IMR-90 (cell line): Measurements from ENCODE around the gene AXIN2. TPM values are rescaled to one million over a fixed set of nuclear protein-coding genes. Genes with fewer than 3 reads are reported as not detected.

Experiments used
- ATAC-seq: fragments of 200-7000 bp; cut with Tn5 transposase; 2 replicates; pipeline ENCODE4 v1.9.1; 2020; ENCODE audit warnings: low read depth, mild to moderate bottlenecking, moderate library complexity
- BruUV-seq: library from RNA; stranded (reverse); fragments of 400-500 nt; replicated peaks from 2 replicates; lab custom pipeline; 2021; lab: Mats Ljungman, UMichigan
- CTCF ChIA-PET: fragments of 300-600 bp; formaldehyde crosslinking; extraction: SDS; loops from one replicate; lab custom pipeline; 2021; ENCODE audit warnings: antibody characterized with exemption; lab: Yijun Ruan, JAX
- POLR2A ChIA-PET: fragments of 300-600 bp; sonication (Branson Sonifier 250); formaldehyde crosslinking; loops from one replicate; lab custom pipeline; 2022; ENCODE audit warnings: antibody characterized with exemption; ENCODE audit not compliant: unreplicated experiment; lab: Charles Lee
- DNase-seq: peaks from one replicate; pipeline ENCODE4 v3.0.0; 2013
- H2AFZ ChIP-seq: replicated peaks from 2 replicates; pipeline ENCODE3; 2013; ENCODE audit warnings: low read length, mild to moderate bottlenecking; ENCODE audit not compliant: poor library complexity
- H2AK5ac ChIP-seq: 2 replicates; pipeline ENCODE4 v1.6.1; 2013; ENCODE audit warnings: low read depth, low read length, inconsistent platforms
- H2AK9ac ChIP-seq: replicated peaks from 2 replicates; pipeline ENCODE3; 2013; ENCODE audit warnings: mild to moderate bottlenecking, low read depth, low read length, moderate library complexity; ENCODE audit not compliant: poor library complexity
- H2BK120ac ChIP-seq: 2 replicates; pipeline ENCODE4 v1.6.1; 2013; ENCODE audit warnings: low read depth, low read length, inconsistent platforms
- H2BK15ac ChIP-seq: 3 replicates; pipeline ENCODE4 v1.6.1; 2013; ENCODE audit warnings: low read depth, low read length, inconsistent platforms
- H2BK20ac ChIP-seq: 2 replicates; pipeline ENCODE4 v1.6.1; 2013; ENCODE audit warnings: low read depth, mild to moderate bottlenecking, inconsistent platforms, low read length, moderate library complexity
- H2BK5ac ChIP-seq: 2 replicates; pipeline ENCODE4 v1.6.1; 2013; ENCODE audit warnings: mild to moderate bottlenecking, low read depth, low read length, inconsistent platforms; ENCODE audit not compliant: poor library complexity, severe bottlenecking
- H3K14ac ChIP-seq: replicated peaks from 2 replicates; pipeline ENCODE4 v1.6.1; 2013; ENCODE audit warnings: low read depth, low read length, inconsistent platforms
- H3K18ac ChIP-seq: 2 replicates; pipeline ENCODE4 v1.6.1; 2013; ENCODE audit warnings: low read depth, low read length, control low read depth
- H3K23ac ChIP-seq: 2 replicates; pipeline ENCODE4 v1.6.1; 2013; ENCODE audit warnings: low read depth, low read length, inconsistent platforms
- H3K27ac ChIP-seq: 2 replicates; pipeline ENCODE4 v1.5.1; 2013; ENCODE audit warnings: mild to moderate bottlenecking, control low read depth, low read length; ENCODE audit not compliant: insufficient read depth
- H3K27me3 ChIP-seq: 2 replicates; pipeline ENCODE4 v1.6.1; 2013; ENCODE audit warnings: low read length; ENCODE audit not compliant: control insufficient read depth, insufficient read depth
- H3K36me3 ChIP-seq: 2 replicates; pipeline ENCODE4 v1.6.1; 2013; ENCODE audit warnings: low read length, mixed read lengths; ENCODE audit not compliant: control insufficient read depth, insufficient read depth
- H3K4ac ChIP-seq: 2 replicates; pipeline ENCODE4 v1.6.1; 2013; ENCODE audit warnings: low read depth, low read length, inconsistent platforms
- H3K4me1 ChIP-seq: 2 replicates; pipeline ENCODE4 v1.6.1; 2013; ENCODE audit warnings: low read length, mixed read lengths; ENCODE audit not compliant: control insufficient read depth, insufficient read depth
- H3K4me2 ChIP-seq: 2 replicates; pipeline ENCODE4 v1.6.1; 2013; ENCODE audit warnings: low read depth, mild to moderate bottlenecking, control low read depth, low read length, moderate library complexity
- H3K4me3 ChIP-seq: 2 replicates; pipeline ENCODE4 v1.5.1; 2013; ENCODE audit warnings: low read depth, mild to moderate bottlenecking, control low read depth, low read length, moderate library complexity; ENCODE audit not compliant: insufficient read depth
- H3K56ac ChIP-seq: 2 replicates; pipeline ENCODE4 v1.6.1; 2013; ENCODE audit warnings: low read length, inconsistent platforms; ENCODE audit not compliant: insufficient read depth; ENCODE audit errors: extremely low read depth
- H3K79me1 ChIP-seq, 2 experiments: 2 replicates each; pipeline ENCODE4 v1.6.1; 2013; ENCODE audit warnings: low read length in 2 of 2, inconsistent platforms in 1 of 2, low read depth in 1 of 2
- H3K9ac ChIP-seq: 2 replicates; pipeline ENCODE4 v1.6.1; 2013; ENCODE audit warnings: low read depth, low read length, control low read depth
- H3K9me1 ChIP-seq: 2 replicates; pipeline ENCODE4 v1.6.1; 2013; ENCODE audit warnings: low read length, inconsistent platforms; ENCODE audit not compliant: insufficient read depth
- H3K9me3 ChIP-seq: 2 replicates; pipeline ENCODE4 v1.6.1; 2013; ENCODE audit warnings: low read length; ENCODE audit not compliant: control insufficient read depth, insufficient read depth
- H4K20me1 ChIP-seq: 2 replicates; pipeline ENCODE4 v1.6.1; 2013; ENCODE audit warnings: low read length, inconsistent platforms; ENCODE audit not compliant: insufficient read depth
- H4K5ac ChIP-seq: 2 replicates; pipeline ENCODE4 v1.6.1; 2013; ENCODE audit warnings: mild to moderate bottlenecking, low read depth, low read length, control low read depth
- H4K8ac ChIP-seq, 2 experiments: 2 replicates each; pipeline ENCODE4 v1.6.1; 2013; ENCODE audit warnings: low read depth in 2 of 2, low read length in 2 of 2, control low read depth in 1 of 2, inconsistent platforms in 1 of 2
- H4K91ac ChIP-seq: 2 replicates; pipeline ENCODE4 v1.6.1; 2013; ENCODE audit warnings: low read depth, low read length, inconsistent platforms; ENCODE audit not compliant: insufficient read depth
- BHLHE40 ChIP-seq: fragments of 150-350 bp; IDR thresholded peaks from 2 replicates; pipeline ENCODE4 v1.6.1; 2016; ENCODE audit warnings: mild to moderate bottlenecking, low read depth, low read length
- CHD1 ChIP-seq: IDR thresholded peaks from 2 replicates; pipeline ENCODE4 v1.6.1; 2012; ENCODE audit warnings: low read depth, low read length, improper control_type of control experiment
- CTCF ChIP-seq: conservative IDR thresholded peaks from 2 replicates; pipeline ENCODE4 v1.5.1; 2012; ENCODE audit warnings: mild to moderate bottlenecking, low read depth, low read length, improper control_type of control experiment
- ELK1 ChIP-seq: fragments of 150-350 bp; IDR thresholded peaks from 2 replicates; pipeline ENCODE4 v1.6.1; 2016; ENCODE audit warnings: low read depth, mild to moderate bottlenecking, low read length, moderate library complexity, borderline replicate concordance
- MAFK ChIP-seq: IDR thresholded peaks from 2 replicates; pipeline ENCODE4 v1.6.1; 2012; ENCODE audit warnings: low read depth, low read length, improper control_type of control experiment
- MAZ ChIP-seq: IDR thresholded peaks from 2 replicates; pipeline ENCODE4 v1.6.1; 2012; ENCODE audit warnings: low read depth, mild to moderate bottlenecking, low read length, improper control_type of control experiment, moderate library complexity, borderline replicate concordance
- MXI1 ChIP-seq: IDR thresholded peaks from 2 replicates; pipeline ENCODE4 v1.6.1; 2012; ENCODE audit warnings: low read depth, mild to moderate bottlenecking, low read length, moderate library complexity, borderline replicate concordance
- POLR2A ChIP-seq: IDR thresholded peaks from 2 replicates; pipeline ENCODE4 v1.6.1; 2012; ENCODE audit warnings: mild to moderate bottlenecking, low read depth, low read length
- RAD21 ChIP-seq: IDR thresholded peaks from 2 replicates; pipeline ENCODE4 v1.6.1; 2012; ENCODE audit warnings: low read length, improper control_type of control experiment
- RCOR1 ChIP-seq: IDR thresholded peaks from 2 replicates; pipeline ENCODE4 v1.6.1; 2012; ENCODE audit warnings: mild to moderate bottlenecking, low read length, improper control_type of control experiment; ENCODE audit not compliant: insufficient replicate concordance
- RFX5 ChIP-seq: IDR thresholded peaks from 2 replicates; pipeline ENCODE4 v1.8.0; 2012; ENCODE audit warnings: low read depth, mild to moderate bottlenecking, low read length, moderate library complexity
- WGBS, 2 experiments: methylation state at CpG; one replicate each; pipeline versions ENCODE4 v1.1.5 to v1.1.7; 2013; ENCODE audit warnings: missing lambda C conversion rate in 2 of 2; ENCODE audit not compliant: insufficient read length in 1 of 2; ENCODE audit errors: extremely low coverage in 2 of 2; 5-methylcytosine and 5-hydroxymethylcytosine counted together
- dilution Hi-C: fragments of 300-500 bp; cut with HindIII; formaldehyde crosslinking; loops from one replicate; pipeline ENCODE4 v1.14.3; 2018; ENCODE audit warnings: low sequenced_read_pairs; ENCODE audit not compliant: unreplicated experiment
- in situ Hi-C: fragments of 300-500 bp; cut with MboI; formaldehyde crosslinking; loops from 3 replicates; pipeline ENCODE4 v1.14.3; 2019; ENCODE audit warnings: low sequenced_read_pairs, inconsistent platforms, mixed read lengths
- intact Hi-C: fragments of 100-400 bp; cut with micrococcal nuclease; formaldehyde crosslinking; loops from 2 replicates; pipeline ENCODE4 v1.10.0; 2022
- polyA plus RNA-seq, 3 experiments: library from polyadenylated mRNA; depleted of rRNA; stranded (reverse); fragments of >200 nt; gene quantifications; 2 replicates each; pipeline ENCODE4 v1.2.3, GENCODE V29; 2012; ENCODE audit warnings: low replicate concordance in 1 of 3
- total RNA-seq: library from RNA; depleted of rRNA; stranded (reverse); fragments of >200 nt; gene quantifications from 2 replicates; pipeline ENCODE4 v1.2.3, GENCODE V29; 2012

Gene AXIN2
- total and polyA plus RNA-seq, 2 of the 4 experiments (the other 2 are of a cell fraction): 0.91 to 1.8 TPM

- no peak overlapping the region for H2BK20ac ChIP-seq
- POLR2A ChIA-PET: no interaction called here
- H2BK15ac ChIP-seq: no peak overlapping the region
- no peak overlapping the region for H3K27ac ChIP-seq
- no peak overlapping the region for H2AFZ ChIP-seq
- no peak overlapping the region for H2AK5ac ChIP-seq
- H4K5ac ChIP-seq: no peak overlapping the region
- 0 out of 4 replicates have a peak, but pooled peaks cover 0 to 4% of the 10 kb centered on the region in 2 experiments for H3K79me1 ChIP-seq
- H2AK9ac ChIP-seq: no peak overlapping the region
- no peak for TF ChIP-seq BHLHE40
- TF ChIP-seq ELK1: no peak
- no peak for TF ChIP-seq RCOR1
- no peak for TF ChIP-seq POLR2A
- no peak for TF ChIP-seq RAD21
- TF ChIP-seq CTCF: no peak
- TF ChIP-seq RFX5: no peak
- TF ChIP-seq MAFK: no peak
- TF ChIP-seq MXI1: no peak
- no peak for TF ChIP-seq CHD1
- TF ChIP-seq MAZ: no peak
- no peak overlapping the region for H2BK5ac ChIP-seq
- WGBS, 2 experiments: 74% methylated on average over 9 of the region's 21 CpGs; no CpG with 5 or more reads in 1 of the 2 experiments
- peaks cover 17% of the 10 kb centered on the region for H3K4me1 ChIP-seq
- dilution Hi-C loops (no loop called here), intact Hi-C loops (loop anchor here (2.0 to 5.0 kb wide), 2 partner anchors 101 to 280 kb away; no protein-coding TSS in a partner anchor), in situ Hi-C loops (loop anchor here (5.0 to 25.0 kb wide), 2 partner anchors 265 to 605 kb away; no protein-coding TSS in a partner anchor)
- H3K36me3 ChIP-seq: peaks cover 10% of the 10 kb centered on the region; the same call in 1 of the 2 replicates
- H3K27me3 ChIP-seq: peaks cover 15% of the 10 kb centered on the region
- no peak overlapping the region for H3K14ac ChIP-seq
- no peak overlapping the region for H3K9ac ChIP-seq
- no peak overlapping the region for H4K8ac ChIP-seq
- no peak overlapping the region for H3K18ac ChIP-seq
- H3K4ac ChIP-seq: no peak overlapping the region
- H4K91ac ChIP-seq: no peak overlapping the region
- CTCF ChIA-PET: interaction anchor here (3.1 kb wide), 1 partner anchor 263 kb away, joined by 9 read pairs; no protein-coding TSS in a partner anchor
- H2BK120ac ChIP-seq: no peak overlapping the region
- no TSS peak for BruUV-seq
- H3K56ac ChIP-seq: no peak overlapping the region
- no peak overlapping the region for H3K23ac ChIP-seq
- DNase-seq (peak; percentile 55), ATAC-seq (no peak)
- no peak overlapping the region for H3K4me2 ChIP-seq
- H3K9me3 ChIP-seq: no peaks in the 10 kb centered on the region
- H3K9me1 ChIP-seq: no peaks in the 10 kb centered on the region; the same call in 1 of the 2 replicates
- H3K4me3 ChIP-seq: no peak overlapping the region
- peaks cover 30% of the 10 kb centered on the region; the same call in 1 of the 2 replicates for H4K20me1 ChIP-seq
These were observed 3.8 kb downstream of the AXIN2 start for GRCh38 chr17:65557349-65558310.
